ENCODE data around the gene SH2D5.
A peak's percentile ranks its signal among the peaks of the same experiment; 100 is the strongest.

The SH2D5 gene

GRCh38 chr1:20732588-20733359 lies at the start of gene SH2D5:
Gene SH2D5 (minus strand): TSS chr1:20732703. CDS start chr1:20728044, 4,659 bp downstream.
- Histone ChIP-seq H3K4me2 (peak within 1 kb of the TSS; percentile 100), H3K79me2 (ENCODE audit: insufficient read depth, low read depth) (no peaks in the 10 kb centered on the region), H2AFZ (ENCODE audit: low read depth) (peak within 1 kb of the TSS; percentile 89)

GRCh38 chr1:20775700-20776099 lies 43.2 kb upstream of the SH2D5 start:
- Histone ChIP-seq H3K79me2 (ENCODE audit: insufficient read depth, low read depth) (peaks cover 38% of the 10 kb centered on the region), H3K4me2 (no peak overlapping the region), H3K27ac (no peak overlapping the region), H3K4me3 (IDR thresholded peaks at IDR 0.05; ENCODE audit: insufficient read depth, low read depth, low read length) (no peak overlapping the region), H3K4me1 (ENCODE audit: low read depth, poor library complexity, severe bottlenecking) (no peaks in the 10 kb centered on the region), H3K36me3 (ENCODE audit: insufficient read depth) (peaks cover 10% of the 10 kb centered on the region; the same call in 1 of the 2 replicates), H2AFZ (ENCODE audit: low read depth) (no peak overlapping the region), H3K9ac (no peak overlapping the region), H4K20me1 (ENCODE audit: insufficient read depth) (0 out of 2 replicates have a peak, but pooled peaks cover 15% of the 10 kb centered on the region), H3K27me3 (ENCODE audit: insufficient read depth, low read depth) (no peaks in the 10 kb centered on the region)
- TF ChIP-seq CTCF (conservative IDR thresholded peaks at IDR 0.05; ENCODE audit: low read depth, low read length) = no peak

More at GRCh38 chr1:20732588-20733359, at the start of gene SH2D5:
- Histone ChIP-seq H3K4me1 (ENCODE audit: low read depth, poor library complexity, severe bottlenecking) (peaks cover 25% of the 10 kb centered on the region), H3K9ac (peak within 1 kb of the TSS; percentile 28; the same call in 1 of the 2 replicates), H3K4me3 (IDR thresholded peaks at IDR 0.05; ENCODE audit: insufficient read depth, low read depth, low read length) (peak within 1 kb of the TSS; percentile 63), H4K20me1 (ENCODE audit: insufficient read depth) (no peaks in the 10 kb centered on the region), H3K36me3 (ENCODE audit: insufficient read depth) (no peaks in the 10 kb centered on the region), H3K27ac (peak within 1 kb of the TSS; percentile 16; the same call in 1 of the 2 replicates), H3K27me3 (ENCODE audit: insufficient read depth, low read depth) (peaks cover 39% of the 10 kb centered on the region)
- TF ChIP-seq CTCF (conservative IDR thresholded peaks at IDR 0.05; ENCODE audit: low read depth, low read length) = no peak; the same call in 1 of the 2 replicates

- Histone ChIP-seq H3K79me2 (ENCODE audit: insufficient read depth, low read depth) (peaks cover 5% of the 10 kb centered on the region; the same call in 1 of the 2 replicates), H2AFZ (ENCODE audit: low read depth) (no peak overlapping the region), H3K27ac (no peak overlapping the region), H4K20me1 (ENCODE audit: insufficient read depth) (no peaks in the 10 kb centered on the region), H3K9ac (no peak overlapping the region), H3K4me3 (IDR thresholded peaks at IDR 0.05; ENCODE audit: insufficient read depth, low read depth, low read length) (no peak overlapping the region), H3K36me3 (ENCODE audit: insufficient read depth) (peaks cover 13% of the 10 kb centered on the region; the same call in 1 of the 2 replicates), H3K4me1 (ENCODE audit: low read depth, poor library complexity, severe bottlenecking) (peaks cover 8% of the 10 kb centered on the region), H3K27me3 (ENCODE audit: insufficient read depth, low read depth) (no peaks in the 10 kb centered on the region), H3K4me2 (no peak overlapping the region)
- no peak for TF ChIP-seq CTCF (conservative IDR thresholded peaks at IDR 0.05; ENCODE audit: low read depth, low read length)
Observed at GRCh38 chr1:20771780-20772179, 39.3 kb upstream of the SH2D5 start.

- Histone ChIP-seq H3K27me3 (ENCODE audit: insufficient read depth, low read depth) (no peaks in the 10 kb centered on the region), H2AFZ (ENCODE audit: low read depth) (no peak overlapping the region), H3K4me2 (no peak overlapping the region), H3K9ac (no peak overlapping the region), H3K27ac (no peak overlapping the region), H3K4me1 (ENCODE audit: low read depth, poor library complexity, severe bottlenecking) (peaks cover 8% of the 10 kb centered on the region), H4K20me1 (ENCODE audit: insufficient read depth) (no peaks in the 10 kb centered on the region), H3K79me2 (ENCODE audit: insufficient read depth, low read depth) (no peaks in the 10 kb centered on the region), H3K36me3 (ENCODE audit: insufficient read depth) (peaks cover 13% of the 10 kb centered on the region; the same call in 1 of the 2 replicates), H3K4me3 (IDR thresholded peaks at IDR 0.05; ENCODE audit: insufficient read depth, low read depth, low read length) (no peak overlapping the region)
- no peak for TF ChIP-seq CTCF (conservative IDR thresholded peaks at IDR 0.05; ENCODE audit: low read depth, low read length)
Observed at GRCh38 chr1:20770314-20771087, 38.0 kb upstream of the SH2D5 start.

Data from KMS-11 (cell line).